Measurements from ENCODE around the gene LIPK.

- no peak for TF ChIP-seq CTCF (IDR thresholded peaks at IDR 0.05)
- no peak for TF ChIP-seq POLR2A (IDR thresholded peaks at IDR 0.05)
These were observed 45.5 kb upstream of the LIPK start for GRCh38 chr10:88660598-88660884.

Measured in esophagus squamous epithelium (tissue), 4 donors.